ENCODE measurements around the gene CD151. TPM values are rescaled to one million over a fixed set of nuclear protein-coding genes. Genes with fewer than 3 reads are reported as not detected.

The CD151 gene
- total and polyA plus RNA-seq, 8 donors, result 163 to 351 (median 261) TPM

GRCh38 chr11:844693-845644 lies 12.2 kb downstream of the CD151 start:
- TF ChIP-seq CTCF (IDR thresholded peaks at IDR 0.05), result no peak
- peak; percentile 83 to 94 (median 86) for DNase-seq
- no peak for FAIRE-seq
- peak overlapping the region; percentile 83 to 93 (median 92) for H3K27ac ChIP-seq
- peaks cover 0 to 9% (median 3%) of the 10 kb centered on the region in 3 donors for H3K36me3 ChIP-seq
- H3K4me1 ChIP-seq, result peaks cover 4 to 39% (median 36%) of the 10 kb centered on the region in 3 donors
- intact Hi-C loops (cut with DNase I), result loop anchor here in 1 of 3 donors (5.0 kb wide), 1 partner anchor 207 kb away; no protein-coding TSS in a partner anchor
- peak overlapping the region in 2 of 4 donors; percentile 77 to 92 for H3K4me3 ChIP-seq
- H3K27me3 ChIP-seq, result no peaks in the 10 kb centered on the region
- peak; percentile 4 to 42 (median 30) for ATAC-seq
- no peaks in the 10 kb centered on the region for H3K9me3 ChIP-seq
- 46 to 51% methylated on average over 29 to 31 of the region's 31 CpGs for WGBS, 2 donors

GRCh38 chr11:845872-846495 lies 13.2 kb downstream of the CD151 start:
- FAIRE-seq (no peak), ATAC-seq (no peak), DNase-seq (peak in 1 of 6 donors; percentile 30)
- Histone ChIP-seq H3K4me3 (no peak overlapping the region), H3K9me3 (no peaks in the 10 kb centered on the region), H3K36me3 (no peaks in the 10 kb centered on the region), H3K27me3 (no peaks in the 10 kb centered on the region), H3K4me1 (peaks cover 4 to 31% (median 30%) of the 10 kb centered on the region in 3 donors), H3K27ac (peak overlapping the region in 1 of 4 donors; percentile 83)
- no peak for TF ChIP-seq CTCF (IDR thresholded peaks at IDR 0.05)
- 62 to 70% methylated on average over 8 of the region's 8 CpGs for WGBS, 2 donors
- intact Hi-C loops (cut with DNase I), result loop anchor here in 2 of 3 donors (2.0 to 5.0 kb wide), 2 partner anchors 205 to 206 kb away; no protein-coding TSS in a partner anchor

DNA sequence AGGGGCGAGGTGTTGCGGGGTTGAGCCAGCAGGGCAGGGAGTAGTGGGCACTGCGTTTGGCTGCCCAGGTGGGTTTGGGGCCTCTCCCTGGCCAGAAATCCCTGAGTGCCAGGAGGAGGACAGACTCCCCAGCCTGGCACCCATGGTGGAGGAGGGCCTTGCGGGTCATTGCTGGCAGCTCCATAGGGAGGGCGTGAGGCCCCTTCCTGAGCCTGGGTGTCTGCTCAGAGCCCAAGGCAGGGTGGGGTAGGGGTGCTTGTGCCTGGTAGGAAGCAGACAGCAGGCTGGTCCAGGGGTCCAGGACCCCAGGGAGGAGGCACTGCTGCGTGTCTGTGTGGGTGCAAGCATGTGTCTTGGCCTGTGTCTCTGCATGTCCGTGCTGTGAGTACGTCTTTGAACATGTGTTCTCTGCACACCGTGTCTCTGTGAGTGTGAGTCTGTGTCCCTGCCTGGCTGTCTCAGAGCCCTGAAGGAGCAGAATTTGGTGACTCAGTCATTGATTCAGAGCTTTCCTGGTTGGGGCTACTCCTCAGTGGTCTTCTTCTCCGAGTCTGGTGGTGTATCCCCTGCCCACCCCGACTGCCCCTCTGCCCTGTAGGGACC lies 13.8 kb downstream of the CD151 start:
- H3K36me3 ChIP-seq, result no peaks in the 10 kb centered on the region
- intact Hi-C loops (cut with DNase I), result loop anchor here in 2 of 3 donors (2.0 to 5.0 kb wide), 2 partner anchors 204 to 206 kb away; no protein-coding TSS in a partner anchor
- ATAC-seq (no peak), FAIRE-seq (no peak), DNase-seq (no peak)
- no peaks in the 10 kb centered on the region for H3K9me3 ChIP-seq
- 79 to 81% methylated on average over 11 of the region's 11 CpGs for WGBS, 2 donors
- H3K4me1 ChIP-seq, result peaks cover 4 to 26% (median 26%) of the 10 kb centered on the region in 3 donors
- H3K27ac ChIP-seq, result no peak overlapping the region
- no peak overlapping the region for H3K4me3 ChIP-seq
- no peaks in the 10 kb centered on the region for H3K27me3 ChIP-seq
- TF ChIP-seq CTCF (IDR thresholded peaks at IDR 0.05), result no peak

DNA sequence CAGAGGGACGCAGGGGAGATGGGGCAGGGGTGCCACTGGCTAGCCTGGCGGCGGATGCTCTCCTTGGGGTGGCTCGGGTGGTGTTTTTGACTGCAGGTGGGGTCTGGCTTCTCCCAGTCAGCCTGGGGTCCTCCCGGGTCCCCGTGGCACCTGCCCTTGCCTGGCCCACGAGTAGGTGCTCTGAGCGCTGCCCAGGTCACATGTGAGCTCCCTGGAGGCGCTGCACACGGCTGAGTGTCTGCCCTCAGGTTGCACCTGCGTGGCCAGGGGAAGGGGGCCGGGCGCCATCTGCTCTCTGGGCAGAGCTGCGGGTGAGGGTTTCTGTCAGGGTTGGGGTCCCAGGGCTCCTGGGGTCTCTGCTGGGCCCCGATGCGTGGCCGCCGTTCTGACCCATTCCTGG lies 15.1 kb downstream of the CD151 start:
- no peak for DNase-seq
- H3K27me3 ChIP-seq, result no peaks in the 10 kb centered on the region
- intact Hi-C loops (cut with DNase I), result loop anchor here in 2 of 3 donors (2.0 to 5.0 kb wide), 2 partner anchors 203 to 204 kb away; no protein-coding TSS in a partner anchor
- no peak for ATAC-seq
- 67 to 70% methylated on average over 10 to 18 of the region's 18 CpGs for WGBS, 2 donors
- no peak overlapping the region for H3K4me3 ChIP-seq
- peaks cover 4 to 26% (median 26%) of the 10 kb centered on the region in 3 donors for H3K4me1 ChIP-seq
- no peaks in the 10 kb centered on the region for H3K9me3 ChIP-seq
- H3K36me3 ChIP-seq, result no peaks in the 10 kb centered on the region
- TF ChIP-seq CTCF (IDR thresholded peaks at IDR 0.05), result no peak
- FAIRE-seq, result no peak
- no peak overlapping the region for H3K27ac ChIP-seq
